HG03457 (cell line): ENCODE results near the gene OTOG.

Experiments used
- ATAC-seq: cut with Tn5 transposase; IDR thresholded peaks from one replicate; pipeline ENCODE4 v1.9.1; 2021; ENCODE audit warnings: moderate number of reproducible peaks; ENCODE audit not compliant: unreplicated experiment

The OTOG gene

DNA sequence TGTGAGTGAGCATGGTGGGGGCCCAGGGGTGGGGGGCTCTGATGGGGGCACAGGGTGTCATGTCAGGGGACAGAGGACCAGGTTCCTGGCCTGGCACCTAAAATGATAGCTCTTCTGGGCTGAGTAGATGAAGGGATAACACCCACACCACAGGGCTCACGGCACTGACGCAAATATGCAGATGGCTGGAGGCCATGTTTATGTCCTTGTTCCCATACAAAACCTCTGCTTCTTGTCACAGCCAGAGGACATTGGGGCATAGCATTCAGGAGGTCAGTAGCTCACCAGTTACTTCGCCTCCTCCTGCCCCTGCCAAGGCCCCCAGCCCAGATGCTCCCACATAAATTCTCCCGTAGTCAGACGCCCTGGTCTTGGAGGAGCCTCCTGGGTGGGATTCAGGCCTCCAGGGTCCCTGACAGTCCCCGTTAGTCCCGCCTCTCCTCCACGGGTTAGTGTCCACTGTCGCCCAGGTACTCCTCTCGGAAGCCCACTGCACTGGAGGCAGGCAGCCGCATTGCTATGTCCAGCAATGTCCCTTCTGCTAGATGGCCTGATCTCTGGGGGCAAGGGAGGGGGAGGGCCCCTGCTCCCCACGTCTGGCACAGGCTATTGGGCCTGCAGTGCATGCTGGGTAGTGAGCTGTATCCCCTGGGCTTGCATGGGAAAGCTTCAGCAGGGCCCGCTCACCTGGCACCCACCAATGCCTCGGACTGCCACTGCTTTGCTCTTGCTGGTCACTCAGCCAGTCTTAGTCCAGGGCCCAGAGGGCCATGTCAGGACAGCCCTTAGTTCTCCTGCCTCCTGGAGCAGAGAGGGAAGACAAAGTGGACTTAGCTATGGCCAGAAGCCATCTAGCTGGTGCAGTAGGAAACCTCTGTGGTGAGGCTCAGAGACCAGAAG, 96.7 kb downstream of the OTOG start:
- no peak for ATAC-seq

- ATAC-seq, result no peak
Measured at GRCh38 chr11:17645190-17645970, 98.3 kb downstream of the OTOG start.

- no peak for ATAC-seq
Measured at GRCh38 chr11:17646451-17647145, 99.5 kb downstream of the OTOG start.

DNA sequence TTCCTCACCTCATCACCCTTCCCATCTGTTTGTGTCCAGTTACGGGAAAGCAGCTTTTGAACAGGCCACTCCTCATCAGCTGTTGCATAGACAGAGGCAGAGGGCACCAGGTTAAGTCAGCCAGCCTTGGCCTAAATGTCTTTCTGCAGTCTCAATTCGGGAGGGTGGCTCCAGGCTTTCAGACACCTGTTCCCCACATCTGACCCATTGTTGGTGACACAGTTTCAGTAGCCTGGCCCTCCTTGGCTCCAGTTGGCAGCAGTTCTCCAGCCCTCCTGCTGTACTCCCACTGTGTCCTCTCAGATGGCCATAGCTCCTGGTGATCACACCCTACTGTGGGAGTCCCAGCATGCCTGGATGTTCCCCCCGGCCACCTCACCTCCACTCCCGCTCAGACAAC, 101.5 kb downstream of the OTOG start:
- no peak for ATAC-seq

DNA sequence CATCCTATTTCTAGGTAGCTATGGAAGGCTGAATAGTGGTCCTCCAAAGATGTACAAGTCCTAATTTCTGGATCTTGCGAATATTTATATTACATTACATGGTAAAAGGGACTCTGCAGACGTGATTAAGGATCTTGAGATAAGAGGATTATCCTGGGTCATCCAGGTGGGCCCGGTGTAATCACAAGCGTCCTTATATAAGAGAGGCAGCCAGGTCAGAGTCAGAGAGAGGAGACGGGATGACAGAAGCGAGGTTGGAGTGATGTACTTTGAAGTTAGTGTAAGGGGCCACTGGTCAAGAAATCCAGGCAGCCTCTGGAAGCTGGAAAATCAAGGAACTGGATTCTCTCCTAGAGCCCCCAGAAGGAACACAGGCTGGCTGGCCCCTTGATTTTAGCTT, 102.2 kb downstream of the OTOG start:
- ATAC-seq, result no peak

GRCh38 chr11:17649696-17650095, 102.6 kb downstream of the OTOG start:
- ATAC-seq, result no peak

- no peak for ATAC-seq
Measured at GRCh38 chr11:17650127-17650911, 103.3 kb downstream of the OTOG start.

- ATAC-seq, result no peak
Measured at GRCh38 chr11:17651061-17651460, 104.0 kb downstream of the OTOG start.

GRCh38 chr11:17651681-17652080, 104.6 kb downstream of the OTOG start:
- no peak for ATAC-seq

- no peak for ATAC-seq
Measured at GRCh38 chr11:17652556-17652955, 105.5 kb downstream of the OTOG start.

GRCh38 chr11:17653611-17654010, 106.6 kb downstream of the OTOG start:
- no peak for ATAC-seq

DNA sequence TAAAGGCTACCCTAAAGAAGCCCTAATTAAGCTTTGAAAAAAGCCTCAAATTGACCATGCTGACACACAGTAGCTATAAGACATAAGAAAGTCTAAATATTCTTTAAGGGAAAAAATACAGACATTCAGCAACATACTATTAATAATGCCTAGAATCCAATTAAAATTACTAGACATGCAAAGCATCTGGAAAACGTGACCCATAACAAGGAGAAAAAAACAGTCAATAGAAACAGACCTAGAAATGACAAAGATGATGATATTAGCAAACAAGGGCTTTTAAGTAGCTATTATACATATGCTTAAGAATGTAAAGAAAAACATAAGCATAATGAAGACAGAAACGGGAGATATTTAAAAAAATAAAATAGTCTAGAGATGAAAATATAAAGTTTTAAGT, 108.6 kb downstream of the OTOG start:
- ATAC-seq, result no peak

GRCh38 chr11:17658211-17658610, 111.2 kb downstream of the OTOG start:
- no peak for ATAC-seq

GRCh38 chr11:17668166-17668565, 121.1 kb downstream of the OTOG start:
- ATAC-seq, result no peak

- ATAC-seq, result no peak
Measured at GRCh38 chr11:17672469-17672868, 125.4 kb downstream of the OTOG start.

DNA sequence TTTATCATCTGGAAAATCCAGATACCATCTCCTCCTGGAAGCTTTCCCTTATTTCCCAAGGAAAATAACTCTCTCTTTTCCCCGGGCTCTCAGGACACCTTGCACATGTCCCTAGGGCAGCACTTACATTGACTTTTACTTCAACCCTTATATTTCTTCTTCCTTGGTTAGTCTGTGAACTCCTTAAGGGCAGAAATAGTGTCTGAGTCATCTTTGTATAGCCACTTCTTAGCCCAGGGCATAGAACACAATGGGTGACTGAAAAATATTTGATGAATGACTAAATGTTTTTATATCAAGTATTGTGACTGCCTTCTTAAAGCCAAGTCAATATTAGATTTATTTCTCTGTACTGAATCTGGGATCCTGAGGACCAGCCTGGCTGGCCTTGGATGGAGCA, 126.9 kb downstream of the OTOG start:
- no peak for ATAC-seq

GRCh38 chr11:17682848-17683247, 135.8 kb downstream of the OTOG start:
- ATAC-seq, result no peak

DNA sequence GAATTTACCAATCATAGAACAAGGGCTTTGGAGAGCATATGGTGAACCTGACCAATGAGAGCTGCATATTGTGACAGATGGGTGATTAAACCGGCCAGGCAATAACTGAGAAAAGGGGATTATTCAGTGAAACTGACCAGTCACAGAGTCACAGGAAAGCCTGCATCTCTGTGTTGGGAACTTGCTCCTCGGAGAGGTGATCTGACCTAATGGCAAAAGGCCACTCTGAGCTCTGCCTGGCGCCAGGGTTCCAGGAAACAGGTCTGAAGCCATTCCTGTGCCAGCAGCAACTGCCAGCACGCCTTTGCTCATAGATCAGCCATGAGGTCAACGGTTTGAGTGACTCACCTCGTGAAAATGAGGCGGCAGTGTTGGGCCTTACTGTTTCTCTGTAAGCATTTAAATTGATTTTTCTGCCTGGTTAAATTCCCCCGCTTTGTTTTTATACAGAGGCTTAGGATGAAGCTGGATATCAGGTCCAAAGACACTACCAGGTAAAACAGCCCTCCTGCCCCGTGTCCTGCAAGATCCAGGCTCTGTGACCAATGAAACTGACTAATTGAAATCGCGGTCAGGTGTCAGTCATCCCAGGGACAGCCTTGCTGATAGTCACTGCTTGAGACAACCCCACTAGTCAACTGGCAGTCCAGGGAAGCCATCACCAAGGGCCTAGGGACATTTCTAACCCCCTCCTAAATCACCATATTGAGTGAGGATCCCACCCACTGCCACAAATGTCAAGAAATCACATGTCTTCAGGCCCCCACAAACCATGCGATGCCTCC, 136.5 kb downstream of the OTOG start:
- no peak for ATAC-seq

- ATAC-seq, result no peak
Measured at GRCh38 chr11:17684550-17684949, 137.5 kb downstream of the OTOG start.
